Inflammatory macrophage treated with lipopolysaccharide for 1 hour (primary cell): ENCODE data around the gene DNLZ.
"Not testable (repeated sequence)": the region's sequence is repeated elsewhere in the genome, so short reads cannot be mapped to it uniquely, and the experiment has no call there.

ENCODE experiments used
- DNase-seq, 2 donors: peaks; one replicate each; pipeline ENCODE4 v3.0.0-alpha.2; 2020 to 2022

The DNLZ gene

DNA sequence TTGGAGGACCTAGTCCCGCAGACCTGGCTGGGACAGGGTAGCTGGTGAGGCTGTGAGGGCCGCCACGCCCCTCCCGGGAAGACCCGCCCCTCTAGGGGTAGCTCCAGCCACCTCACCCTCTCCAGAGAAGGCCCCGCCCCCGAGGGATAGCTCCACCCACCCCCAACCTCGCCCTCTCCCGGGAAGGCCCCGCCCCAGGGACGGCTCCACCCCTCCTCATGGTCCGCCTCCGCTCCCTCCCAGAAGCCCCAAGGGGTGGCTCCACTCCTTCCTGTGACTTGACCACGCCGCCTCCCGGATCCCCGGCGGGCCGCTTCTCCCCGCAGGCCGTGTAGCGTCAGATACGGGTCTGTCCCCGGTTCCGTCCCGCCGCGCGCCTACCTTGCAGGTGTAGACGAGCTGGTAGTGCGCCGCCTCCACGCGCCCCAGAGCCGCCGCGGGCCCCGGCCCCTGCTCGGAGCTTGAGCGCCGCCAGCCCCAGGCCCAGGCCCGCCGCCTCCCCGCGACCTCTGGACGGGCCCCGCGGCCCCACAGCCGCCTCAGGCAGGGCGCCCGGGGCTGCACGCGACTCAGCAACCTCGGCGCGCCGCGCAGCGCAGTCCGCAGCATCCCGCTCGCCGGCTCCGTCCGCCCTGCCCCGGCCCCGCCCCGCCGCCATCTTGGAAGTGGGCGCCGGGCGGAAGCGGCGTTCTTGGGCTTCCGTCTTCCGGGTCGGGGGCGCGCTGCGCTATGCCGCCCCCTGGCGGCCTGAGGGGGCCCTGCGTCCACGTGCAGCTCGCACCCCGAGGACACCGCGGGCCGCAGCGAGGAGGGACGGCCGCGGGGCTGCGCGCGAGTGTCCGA is at the start of gene DNLZ:
Gene DNLZ (minus strand): TSS at position 639 of the 843 bp plus-strand sequence. CDS start 30 bp downstream, at position 609.
- peak; percentile 92 to 97 for DNase-seq

DNA sequence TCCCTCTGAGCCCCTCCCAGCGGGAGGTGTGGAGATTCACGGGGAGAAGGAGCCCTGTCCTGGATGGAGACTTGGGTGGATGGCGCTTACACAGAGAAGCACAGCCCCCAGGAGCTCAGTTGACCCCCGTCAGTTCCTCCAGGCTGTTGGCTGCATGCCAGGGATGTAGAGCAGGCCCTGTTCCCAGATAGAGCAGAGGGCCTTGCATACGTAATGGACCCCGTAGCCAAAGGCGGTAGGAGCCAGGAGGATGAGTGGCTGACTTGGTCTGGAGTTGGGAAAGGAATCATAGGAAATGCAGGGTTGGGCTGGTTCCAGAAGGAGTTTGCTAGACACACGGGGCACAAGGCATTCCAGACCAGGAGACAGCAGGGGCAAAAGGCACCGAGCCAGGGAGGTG is 49.4 kb upstream of the DNLZ start:
- no peak for DNase-seq

DNA sequence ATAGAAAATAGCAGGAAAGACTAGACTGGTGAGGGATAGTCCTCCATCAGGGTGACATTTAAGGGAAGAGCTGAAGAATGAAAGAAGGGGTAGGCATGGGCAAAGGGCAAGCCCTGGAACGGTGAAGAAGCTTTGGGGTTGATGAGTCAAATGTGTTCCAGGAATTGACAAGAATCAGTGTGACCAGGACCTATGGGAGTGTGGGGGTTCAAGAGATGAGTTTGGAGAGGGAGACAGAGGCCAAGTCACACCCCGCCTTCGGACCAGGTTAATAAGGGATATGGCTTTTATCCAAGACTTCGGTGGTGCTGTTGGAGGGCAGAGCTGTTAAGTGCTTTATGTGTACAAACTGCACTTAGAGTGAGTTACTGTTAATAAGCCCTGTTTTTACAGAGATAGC is 47.8 kb upstream of the DNLZ start:
- DNase-seq: no peak

GRCh38 chr9:136410500-136411287 is 47.1 kb upstream of the DNLZ start, which contains the start of the genes ENTR1 and PMPCA:
ENTR1 (minus strand) TSS chr9:136410614; CDS start chr9:136410397, 217 bp downstream.
PMPCA (plus strand) TSS chr9:136410658; CDS start chr9:136410669, 11 bp downstream.
- peak; percentile 85 to 99 for DNase-seq

DNA sequence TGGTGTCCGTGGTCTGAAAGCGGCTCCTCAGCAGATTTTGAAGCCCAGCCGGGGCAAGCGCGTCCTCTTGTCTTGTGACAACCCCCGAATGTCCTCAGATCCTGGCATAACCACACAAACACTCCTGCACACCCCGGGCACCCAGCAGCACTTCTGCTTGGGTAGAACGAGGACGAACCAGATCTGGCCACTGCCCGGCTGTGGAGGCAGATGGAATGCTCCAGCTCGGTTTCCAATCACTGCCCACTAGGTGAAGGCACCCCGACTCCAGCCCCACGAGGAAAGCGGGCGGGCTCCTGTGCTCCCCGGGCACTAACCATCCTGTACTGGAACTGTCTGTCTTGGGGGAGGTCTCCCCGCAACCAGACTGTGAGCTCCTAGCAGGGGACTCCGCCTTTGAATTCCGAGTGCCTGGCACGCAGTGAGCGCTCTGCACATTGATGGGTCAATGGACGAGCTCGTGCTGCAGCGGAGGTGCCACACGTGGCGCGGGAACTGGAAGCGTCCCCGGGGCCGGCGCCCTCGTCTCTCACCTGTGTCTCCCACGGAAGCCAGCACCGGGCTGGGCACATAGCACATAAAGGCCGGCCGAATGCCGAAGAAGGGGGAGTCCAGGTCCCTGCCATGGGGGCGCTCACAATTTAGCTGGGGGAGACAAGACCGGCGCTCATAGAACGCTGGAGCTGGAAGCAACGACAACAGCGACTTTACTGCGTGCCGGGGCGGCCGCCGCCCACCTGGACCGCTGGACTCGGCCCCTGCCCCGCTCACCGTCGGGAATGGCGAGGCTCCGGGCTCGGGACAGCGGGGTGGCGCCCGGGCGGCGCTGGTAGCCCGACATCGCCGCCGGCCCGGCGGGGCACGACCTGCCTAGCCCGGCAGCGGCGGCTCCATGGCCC is 46.3 kb upstream of the DNLZ start:
- peak; percentile 10 to 14 for DNase-seq

DNA sequence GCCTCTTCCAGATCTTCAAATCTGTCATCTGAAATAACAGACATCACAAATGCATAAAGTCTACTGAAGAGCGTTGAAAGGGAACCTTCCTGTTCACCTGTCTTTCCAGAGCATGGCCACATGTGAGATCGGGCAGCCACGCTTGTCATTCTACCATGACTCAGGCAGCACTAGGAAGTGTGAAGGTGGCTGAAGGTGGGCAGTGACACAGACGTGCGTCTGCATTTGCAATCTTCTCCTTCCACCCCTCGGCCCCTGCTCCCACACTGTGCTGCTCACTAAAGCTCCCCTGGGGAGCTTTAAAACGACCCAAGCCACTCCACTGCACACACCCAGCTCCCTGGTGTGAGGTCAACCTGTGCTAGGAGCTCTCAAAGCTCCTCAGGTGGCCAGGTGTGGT is 44.4 kb upstream of the DNLZ start:
- no peak for DNase-seq

DNA sequence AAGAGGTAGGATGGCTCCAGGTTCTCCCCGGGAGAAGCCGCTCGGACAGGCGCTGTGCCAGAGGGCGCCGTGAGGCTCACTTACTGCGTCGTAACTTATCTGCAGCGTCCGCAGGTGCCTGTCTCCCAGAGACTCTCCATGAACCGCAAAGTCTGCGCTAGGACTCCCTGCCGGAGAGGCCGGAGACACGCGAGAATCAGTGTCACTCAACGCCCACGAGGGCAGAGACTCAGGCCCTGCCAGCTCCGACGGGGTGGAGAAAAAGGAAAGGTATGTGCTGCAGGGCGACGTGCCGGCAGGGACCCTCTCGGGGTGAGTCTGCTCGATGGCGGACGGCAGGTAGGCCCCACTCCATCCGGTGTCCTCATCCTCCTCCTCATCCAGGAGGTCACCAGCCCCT is 43.5 kb upstream of the DNLZ start:
- not testable (repeated sequence) for DNase-seq

DNA sequence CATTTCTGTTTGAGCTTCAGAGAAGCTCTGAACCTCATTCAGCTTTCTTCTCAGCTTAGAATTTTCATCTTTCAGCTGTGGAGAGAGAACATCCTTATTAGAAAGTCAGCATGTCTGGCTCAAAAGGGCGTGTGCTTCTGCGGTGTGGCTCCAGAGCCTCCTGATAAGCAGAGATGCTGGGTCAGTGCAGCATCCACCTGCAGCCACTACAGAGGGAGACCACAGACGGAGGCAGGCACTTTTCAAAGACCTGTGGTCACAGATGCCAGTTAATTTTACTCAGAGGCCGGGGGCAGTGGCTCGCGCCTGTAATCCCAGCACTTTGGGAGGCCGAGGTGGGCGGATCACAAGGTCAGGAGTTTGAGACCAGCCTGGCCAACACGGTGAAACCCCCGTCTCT is 42.4 kb upstream of the DNLZ start:
- DNase-seq: not testable (repeated sequence)

GRCh38 chr9:136405481-136405880 is 41.9 kb upstream of the DNLZ start:
- no peak for DNase-seq

DNA sequence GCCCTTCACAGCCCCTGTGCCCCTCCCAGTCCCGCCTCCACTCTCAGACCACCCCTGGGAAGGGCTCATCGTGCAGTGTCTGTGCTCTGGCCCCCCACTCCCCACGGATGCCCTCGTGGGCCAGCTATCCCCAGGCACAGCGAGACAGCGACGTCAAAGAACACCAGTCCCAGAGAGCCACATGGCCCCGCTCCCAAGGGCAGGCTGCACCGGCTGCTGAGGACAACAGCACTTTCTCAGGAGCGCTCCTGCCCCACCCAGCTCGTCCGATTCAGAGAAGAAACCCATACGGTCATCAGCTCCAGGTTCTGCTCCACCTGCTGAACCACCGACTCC is 41.2 kb upstream of the DNLZ start:
- no peak for DNase-seq

DNA sequence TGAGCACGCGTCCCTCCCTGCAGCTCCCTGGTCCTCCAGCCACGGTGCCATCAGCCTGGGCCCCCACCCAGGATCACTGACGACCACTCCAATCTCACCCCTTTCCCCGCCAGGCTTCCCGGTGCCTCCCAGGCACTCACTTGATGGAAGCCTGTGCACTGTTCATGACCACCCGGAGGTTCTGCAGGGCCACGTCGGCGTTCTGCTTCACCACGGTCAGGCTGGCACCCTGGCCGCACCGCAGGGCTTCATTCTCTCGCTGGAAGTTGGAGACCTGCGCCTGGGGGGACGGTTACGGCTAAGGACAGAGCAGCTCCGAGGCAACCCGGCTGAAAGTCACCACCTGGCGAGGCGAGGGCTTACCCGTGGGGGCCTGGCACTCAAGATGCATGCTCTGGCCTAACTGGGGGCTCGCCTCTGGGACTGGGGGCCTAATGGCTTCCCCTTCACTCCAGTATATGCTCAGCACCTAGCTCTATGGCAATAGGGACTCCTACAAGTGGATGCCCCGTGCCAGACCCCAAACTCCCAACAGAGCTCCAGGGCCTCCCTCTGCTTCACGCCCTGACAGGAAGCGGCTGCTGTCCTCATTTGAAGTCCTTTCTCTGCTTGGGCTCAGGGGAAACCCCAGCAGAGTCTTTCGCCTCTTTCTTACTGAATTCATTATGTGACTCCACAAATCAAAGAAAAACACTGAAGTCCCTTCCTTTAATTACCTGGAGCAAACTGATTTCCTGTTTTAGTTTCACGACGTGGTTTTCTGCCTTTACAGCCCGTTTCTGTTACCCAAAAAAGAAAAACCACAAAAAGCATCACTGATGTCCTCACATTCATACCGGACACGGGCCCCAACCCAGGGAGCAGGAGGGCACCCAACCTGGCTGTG is 40.6 kb upstream of the DNLZ start:
- DNase-seq: no peak

DNA sequence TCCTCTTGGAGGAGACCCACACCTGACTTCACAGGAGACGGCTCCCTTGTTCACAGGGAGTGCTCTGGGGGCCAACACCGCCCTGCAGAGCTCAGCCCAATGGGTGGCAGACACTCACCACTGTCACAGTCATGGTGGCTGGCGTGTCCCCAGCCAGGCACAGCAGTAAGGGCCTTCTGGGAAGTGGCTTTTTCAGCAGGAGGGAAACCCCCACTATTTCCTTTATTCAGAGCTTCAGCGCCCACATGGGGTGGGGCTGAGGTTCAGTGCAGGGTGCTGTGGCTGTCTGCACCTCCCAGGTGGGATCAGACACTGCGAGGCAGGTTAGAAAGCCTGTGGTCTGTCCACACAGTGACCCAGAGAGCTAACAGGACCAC is 40.0 kb upstream of the DNLZ start:
- peak in 1 of 2 donors; percentile 3 for DNase-seq

- no peak for DNase-seq
Measured at GRCh38 chr9:136402067-136402466, 38.5 kb upstream of the DNLZ start.

GRCh38 chr9:136401173-136401922 is 37.8 kb upstream of the DNLZ start:
- no peak for DNase-seq

DNA sequence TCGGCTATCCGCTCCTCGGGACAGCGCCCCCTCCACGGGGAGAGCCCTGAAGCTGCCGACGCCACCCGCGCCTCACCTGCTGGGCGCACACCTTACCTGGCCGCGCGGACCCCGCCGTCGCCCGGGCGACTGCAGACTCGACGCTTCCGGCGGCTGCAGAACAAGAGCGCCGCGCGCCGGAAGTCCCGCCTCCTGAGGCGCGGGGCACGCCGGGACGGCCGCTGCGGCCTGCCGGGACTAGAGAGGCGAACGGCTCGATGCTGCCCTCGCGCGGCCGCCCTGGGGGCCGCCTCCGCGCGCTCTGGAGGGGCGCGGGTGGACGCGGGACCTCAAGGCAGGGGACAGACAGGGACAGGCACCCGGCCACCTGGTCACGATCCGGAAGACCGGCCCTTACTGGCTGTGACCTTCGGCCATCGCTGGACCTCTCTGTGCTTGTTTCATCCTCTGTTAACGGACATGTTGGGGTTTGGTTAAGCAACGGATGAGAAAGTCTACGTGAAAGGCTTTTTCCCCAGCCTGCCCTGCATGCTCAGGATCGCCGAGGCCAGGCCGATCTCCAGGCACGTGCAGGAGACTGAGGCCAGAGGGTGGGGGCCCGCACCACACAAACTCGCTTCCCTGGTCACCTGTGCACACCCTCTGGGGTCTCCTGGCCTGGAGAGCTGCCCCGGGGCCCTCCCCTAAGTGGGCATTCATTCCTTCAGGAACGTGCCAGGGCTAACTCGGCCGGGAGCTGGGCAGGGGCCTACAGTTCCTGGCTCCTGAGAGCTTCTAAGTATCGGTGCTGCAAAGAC is 36.7 kb upstream of the DNLZ start, which contains the start of gene SNAPC4:
Gene SNAPC4 (minus strand): TSS at position 133 of the 797 bp plus-strand sequence. CDS start 1,742 bp downstream, outside the sequence.
- peak; percentile 79 to 93 for DNase-seq

DNA sequence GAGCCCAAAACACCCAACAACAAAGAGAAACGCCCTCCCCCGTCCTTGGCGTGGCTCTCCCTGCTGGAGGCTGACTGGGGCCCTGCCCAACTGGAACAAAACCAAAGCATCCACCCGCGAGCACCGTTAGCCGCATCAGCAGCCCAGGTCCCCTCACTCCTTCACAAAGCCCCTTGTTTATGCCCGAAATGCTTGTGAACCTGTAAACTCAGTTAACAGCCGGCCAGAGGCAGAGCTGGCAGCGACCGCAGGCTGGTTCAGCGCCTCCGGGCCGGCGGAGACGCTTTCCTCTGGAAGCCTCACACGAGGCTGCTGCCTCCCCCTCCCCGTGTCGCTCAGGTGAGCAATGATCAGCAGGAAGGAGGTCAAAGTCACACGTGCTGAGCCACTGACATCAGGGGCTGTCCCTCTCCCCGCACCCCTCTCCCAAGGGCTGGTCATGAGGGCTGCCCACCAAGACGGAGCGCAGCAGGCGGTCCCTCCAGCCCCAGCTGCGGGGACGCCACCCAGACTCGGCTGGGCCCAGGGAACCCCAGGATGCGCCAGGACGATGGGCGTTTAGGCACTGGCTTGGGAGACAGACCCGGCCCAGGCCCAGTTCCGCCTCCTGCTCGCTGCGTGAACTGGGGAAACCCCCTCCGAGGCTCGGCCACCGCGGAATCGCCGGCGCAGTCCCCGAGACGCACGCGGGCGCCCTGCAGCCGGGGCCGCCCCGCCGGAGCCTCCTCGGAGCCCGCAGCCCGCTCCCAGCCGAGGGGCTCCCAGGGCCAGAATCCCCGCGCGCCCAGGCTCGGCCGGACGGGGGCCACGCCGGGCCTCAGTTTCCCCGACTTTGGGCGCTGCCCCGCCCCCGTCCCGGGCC is 35.9 kb upstream of the DNLZ start:
- DNase-seq: peak; percentile 38 to 47

GRCh38 chr9:136398286-136398685 is 34.7 kb upstream of the DNLZ start:
- DNase-seq: no peak

DNA sequence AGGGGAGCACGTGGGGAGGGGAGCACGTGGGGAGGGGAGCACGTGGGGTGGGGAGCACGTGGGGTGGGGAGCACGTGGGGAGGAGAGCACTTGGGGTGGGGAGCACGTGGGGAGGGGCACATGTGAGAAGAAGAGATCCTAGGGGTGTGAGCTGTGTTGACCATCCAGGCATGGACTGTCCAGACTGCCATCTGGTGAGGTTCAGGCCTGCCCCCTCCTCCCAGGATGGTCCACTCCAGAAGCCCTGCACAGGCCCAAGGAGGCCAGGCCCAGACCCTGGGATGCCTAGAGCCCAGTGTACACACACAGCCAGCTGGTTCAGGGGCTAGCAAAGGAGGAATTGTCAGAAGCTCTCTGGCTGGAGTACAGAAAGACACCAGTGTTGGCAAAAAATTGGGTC is 34.1 kb upstream of the DNLZ start:
- no peak for DNase-seq

GRCh38 chr9:136396219-136396515 is 32.6 kb upstream of the DNLZ start:
- no peak for DNase-seq
